ENCODE measurements around the gene ERO1A.

Gene ERO1A

GRCh38 chr14:52599974-52600373, 95.4 kb downstream of the ERO1A start:
- no peak for DNase-seq

GRCh38 chr14:52598568-52598967, 96.8 kb downstream of the ERO1A start:
- DNase-seq, result no peak

- DNase-seq, result no peak
Observed at GRCh38 chr14:52596861-52597260, 98.5 kb downstream of the ERO1A start.

- no peak for DNase-seq
Observed at GRCh38 chr14:52596320-52596719, 99.0 kb downstream of the ERO1A start.

GRCh38 chr14:52590318-52590717, 105.0 kb downstream of the ERO1A start:
- DNase-seq, result no peak
